K562 (cell line): ENCODE measurements around the gene HRAS. TPM values are rescaled to one million over a fixed set of nuclear protein-coding genes. Genes with fewer than 3 reads are reported as not detected.

ENCODE experiments used
- EHMT2 ChIP-seq: fragments of 450-650 bp; IDR thresholded peaks from 2 replicates; pipeline ENCODE4 v1.6.1; 2018; ENCODE audit warnings: antibody characterized with exemption
- FUS ChIP-seq: fragments of 200-400 bp; formaldehyde crosslinking; optimal IDR thresholded peaks from 2 replicates; pipeline ENCODE3; 2017; ENCODE audit warnings: low read depth, low read length
- HCFC1 ChIP-seq: IDR thresholded peaks from 2 replicates; pipeline ENCODE4 v1.6.1; 2012; ENCODE audit warnings: low read depth, low read length, improper control_type of control experiment
- HNRNPK ChIP-seq: fragments of 200-400 bp; formaldehyde crosslinking; IDR thresholded peaks from one replicate; pipeline ENCODE4 v1.6.1; 2018; ENCODE audit warnings: mild to moderate bottlenecking, low read depth, low read length; ENCODE audit not compliant: poor library complexity, severe bottlenecking
- LARP7 ChIP-seq: fragments of 450-650 bp; IDR thresholded peaks from 2 replicates; pipeline ENCODE4 v1.6.1; 2016
- RAD51 ChIP-seq: fragments of 450-650 bp; IDR thresholded peaks from 2 replicates; pipeline ENCODE4 v1.7.1; 2016; ENCODE audit warnings: low read depth, mild to moderate bottlenecking, borderline replicate concordance
- SREBF1 ChIP-seq: fragments of 150-350 bp; IDR thresholded peaks from 2 replicates; pipeline ENCODE4 v1.6.1; 2014; ENCODE audit warnings: antibody characterized with exemption, low read depth, low read length, borderline replicate concordance
- SREBF2 ChIP-seq: sonication (generic); formaldehyde crosslinking; IDR thresholded peaks from 2 replicates; pipeline ENCODE4 v1.4.0; 2020; ENCODE audit warnings: mild to moderate bottlenecking, missing genetic modification reagents
- ZC3H11A ChIP-seq: IDR thresholded peaks from 2 replicates; pipeline ENCODE4 v1.6.1; 2012; ENCODE audit warnings: low read depth, low read length, improper control_type of control experiment
- ZNF12 ChIP-seq: sonication (generic); formaldehyde crosslinking; IDR thresholded peaks from 2 replicates; pipeline ENCODE4 v1.4.0; 2020; ENCODE audit warnings: mild to moderate bottlenecking, missing genetic modification reagents
- polyA plus RNA-seq, 8 experiments: library from polyadenylated mRNA; depleted of rRNA in 4 of 8; stranded (reverse) in 5 of 8; unstranded in 3 of 8; fragments of >200 nt; fragmentation: Nextera tagmentation in 2 of 8; fragmentation: Illumina TruSeq in 1 of 8; extraction: Ambion mirVana in 2 of 8; extraction: Trizol in 1 of 8; gene quantifications; 2 replicates each; pipeline versions ENCODE4 v1.2.1 to v1.2.3, GENCODE V29; 2011 to 2014; ENCODE audit warnings: inconsistent platforms in 1 of 8, missing spikeins in 1 of 8
- total RNA-seq, 7 experiments: library from RNA; depleted of rRNA in 6 of 7; stranded (reverse); fragments of >200 nt in 6 of 7; fragmentation: Illumina TruSeq in 2 of 7; extraction: Trizol in 2 of 7; gene quantifications; 2 replicates each; pipeline versions ENCODE4 v1.2.1 to v1.2.3, GENCODE V29; 2011 to 2021; ENCODE audit warnings: low replicate concordance in 1 of 7
- TF ChIP-seq, protein P1 (sequence below): IDR thresholded peaks from 2 replicates; pipeline ENCODE4 v1.6.1; 2011; ENCODE audit warnings: borderline replicate concordance, low read depth, mild to moderate bottlenecking, moderate library complexity, low read length; ENCODE audit not compliant: insufficient read depth, poor library complexity, severe bottlenecking
- TF ChIP-seq, protein P2 (sequence below): fragments of 450-650 bp; formaldehyde crosslinking; IDR thresholded peaks from 2 replicates; pipeline ENCODE4 v1.4.0; 2020; ENCODE audit warnings: mild to moderate bottlenecking, moderate library complexity
- TF ChIP-seq, protein P3 (sequence below): fragments of 450-650 bp; formaldehyde crosslinking; IDR thresholded peaks from 2 replicates; pipeline ENCODE4 v1.4.0; 2020; ENCODE audit warnings: mild to moderate bottlenecking, moderate library complexity
- TF ChIP-seq, protein P4 (sequence below): sonication (generic); formaldehyde crosslinking; IDR thresholded peaks from 2 replicates; pipeline ENCODE4 v1.9.0; 2022; ENCODE audit warnings: mild to moderate bottlenecking, missing genetic modification reagents
- TF ChIP-seq, protein P5 (sequence below): fragments of 250-450 bp; sonication (Bioruptor Pico); IDR thresholded peaks from 2 replicates; pipeline ENCODE4 v1.4.0; 2020

The HRAS gene
- total and polyA plus RNA-seq, 9 of the 15 experiments (the other 6 are each of a cell fraction or from before 2014, with no cell fraction given), result 2.8 to 73.5 (median 29.6) TPM

DNA sequence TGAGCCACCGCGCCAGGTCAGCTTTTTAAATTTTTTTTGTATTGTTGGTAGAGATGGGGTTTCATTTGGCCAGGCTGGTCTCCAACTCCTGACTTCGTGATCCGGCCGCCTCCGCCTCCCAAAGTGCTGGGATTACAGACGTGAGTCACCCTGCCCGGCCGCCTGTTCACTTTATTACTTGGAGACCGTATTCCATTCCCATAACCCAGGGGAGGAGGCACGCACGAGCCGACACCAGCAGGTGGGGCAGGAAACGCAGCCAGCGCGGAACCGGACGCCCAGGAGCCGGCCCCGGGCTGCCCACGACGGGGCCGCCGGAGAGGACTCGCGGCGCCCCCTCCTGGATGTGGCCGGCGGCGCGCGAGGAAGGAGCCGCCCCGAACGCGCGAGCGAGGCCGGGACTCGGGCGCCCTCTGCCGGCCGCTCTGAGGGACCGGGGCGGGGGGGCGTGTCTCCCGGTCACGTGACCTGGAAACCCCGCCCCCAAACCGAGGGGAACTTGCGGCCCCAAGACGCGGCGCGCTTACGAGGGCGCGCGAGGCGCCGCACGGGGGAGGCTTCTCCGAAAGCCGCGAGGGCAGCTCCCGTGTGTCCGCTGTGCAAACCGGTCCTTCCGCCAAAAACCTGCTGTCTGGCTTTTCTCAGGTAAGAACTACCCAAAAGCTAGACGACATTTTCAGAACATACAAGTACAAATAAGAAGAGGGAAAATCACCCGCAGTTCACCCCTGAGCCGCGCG lies 16.7 kb downstream of the HRAS start (continued):
- TF ChIP-seq, protein P1, sequence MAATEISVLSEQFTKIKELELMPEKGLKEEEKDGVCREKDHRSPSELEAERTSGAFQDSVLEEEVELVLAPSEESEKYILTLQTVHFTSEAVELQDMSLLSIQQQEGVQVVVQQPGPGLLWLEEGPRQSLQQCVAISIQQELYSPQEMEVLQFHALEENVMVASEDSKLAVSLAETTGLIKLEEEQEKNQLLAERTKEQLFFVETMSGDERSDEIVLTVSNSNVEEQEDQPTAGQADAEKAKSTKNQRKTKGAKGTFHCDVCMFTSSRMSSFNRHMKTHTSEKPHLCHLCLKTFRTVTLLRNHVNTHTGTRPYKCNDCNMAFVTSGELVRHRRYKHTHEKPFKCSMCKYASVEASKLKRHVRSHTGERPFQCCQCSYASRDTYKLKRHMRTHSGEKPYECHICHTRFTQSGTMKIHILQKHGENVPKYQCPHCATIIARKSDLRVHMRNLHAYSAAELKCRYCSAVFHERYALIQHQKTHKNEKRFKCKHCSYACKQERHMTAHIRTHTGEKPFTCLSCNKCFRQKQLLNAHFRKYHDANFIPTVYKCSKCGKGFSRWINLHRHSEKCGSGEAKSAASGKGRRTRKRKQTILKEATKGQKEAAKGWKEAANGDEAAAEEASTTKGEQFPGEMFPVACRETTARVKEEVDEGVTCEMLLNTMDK, result peak; percentile 98
- TF ChIP-seq, protein P2, sequence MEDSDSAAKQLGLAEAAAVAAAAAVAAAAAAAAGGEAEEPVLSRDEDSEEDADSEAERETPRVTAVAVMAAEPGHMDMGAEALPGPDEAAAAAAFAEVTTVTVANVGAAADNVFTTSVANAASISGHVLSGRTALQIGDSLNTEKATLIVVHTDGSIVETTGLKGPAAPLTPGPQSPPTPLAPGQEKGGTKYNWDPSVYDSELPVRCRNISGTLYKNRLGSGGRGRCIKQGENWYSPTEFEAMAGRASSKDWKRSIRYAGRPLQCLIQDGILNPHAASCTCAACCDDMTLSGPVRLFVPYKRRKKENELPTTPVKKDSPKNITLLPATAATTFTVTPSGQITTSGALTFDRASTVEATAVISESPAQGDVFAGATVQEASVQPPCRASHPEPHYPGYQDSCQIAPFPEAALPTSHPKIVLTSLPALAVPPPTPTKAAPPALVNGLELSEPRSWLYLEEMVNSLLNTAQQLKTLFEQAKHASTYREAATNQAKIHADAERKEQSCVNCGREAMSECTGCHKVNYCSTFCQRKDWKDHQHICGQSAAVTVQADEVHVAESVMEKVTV (CRISPR knock-in tag), result peak; percentile 92
- TF ChIP-seq, protein P3, sequence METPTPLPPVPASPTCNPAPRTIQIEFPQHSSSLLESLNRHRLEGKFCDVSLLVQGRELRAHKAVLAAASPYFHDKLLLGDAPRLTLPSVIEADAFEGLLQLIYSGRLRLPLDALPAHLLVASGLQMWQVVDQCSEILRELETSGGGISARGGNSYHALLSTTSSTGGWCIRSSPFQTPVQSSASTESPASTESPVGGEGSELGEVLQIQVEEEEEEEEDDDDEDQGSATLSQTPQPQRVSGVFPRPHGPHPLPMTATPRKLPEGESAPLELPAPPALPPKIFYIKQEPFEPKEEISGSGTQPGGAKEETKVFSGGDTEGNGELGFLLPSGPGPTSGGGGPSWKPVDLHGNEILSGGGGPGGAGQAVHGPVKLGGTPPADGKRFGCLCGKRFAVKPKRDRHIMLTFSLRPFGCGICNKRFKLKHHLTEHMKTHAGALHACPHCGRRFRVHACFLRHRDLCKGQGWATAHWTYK (CRISPR knock-in tag), result peak; percentile 81; the same call in 1 of the 2 replicates
- TF ChIP-seq HNRNPK (no peak), HCFC1 (peak; percentile 58), ZNF12 (CRISPR knock-in tag) (0 out of 2 replicates have a peak, but pooled peaks have one; percentile 53), SREBF1 (0 out of 2 replicates have a peak, but pooled peaks have one; percentile 48), ZC3H11A (no peak), EHMT2 (no peak), FUS (peak; percentile 88), LARP7 (no peak), RAD51 (peak; percentile 98), SREBF2 (CRISPR knock-in tag) (peak; percentile 55; the same call in 1 of the 2 replicates)
- TF ChIP-seq, protein P4, sequence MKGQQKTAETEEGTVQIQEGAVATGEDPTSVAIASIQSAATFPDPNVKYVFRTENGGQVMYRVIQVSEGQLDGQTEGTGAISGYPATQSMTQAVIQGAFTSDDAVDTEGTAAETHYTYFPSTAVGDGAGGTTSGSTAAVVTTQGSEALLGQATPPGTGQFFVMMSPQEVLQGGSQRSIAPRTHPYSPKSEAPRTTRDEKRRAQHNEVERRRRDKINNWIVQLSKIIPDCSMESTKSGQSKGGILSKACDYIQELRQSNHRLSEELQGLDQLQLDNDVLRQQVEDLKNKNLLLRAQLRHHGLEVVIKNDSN (CRISPR knock-in tag), result peak; percentile 93
- TF ChIP-seq, protein P5, sequence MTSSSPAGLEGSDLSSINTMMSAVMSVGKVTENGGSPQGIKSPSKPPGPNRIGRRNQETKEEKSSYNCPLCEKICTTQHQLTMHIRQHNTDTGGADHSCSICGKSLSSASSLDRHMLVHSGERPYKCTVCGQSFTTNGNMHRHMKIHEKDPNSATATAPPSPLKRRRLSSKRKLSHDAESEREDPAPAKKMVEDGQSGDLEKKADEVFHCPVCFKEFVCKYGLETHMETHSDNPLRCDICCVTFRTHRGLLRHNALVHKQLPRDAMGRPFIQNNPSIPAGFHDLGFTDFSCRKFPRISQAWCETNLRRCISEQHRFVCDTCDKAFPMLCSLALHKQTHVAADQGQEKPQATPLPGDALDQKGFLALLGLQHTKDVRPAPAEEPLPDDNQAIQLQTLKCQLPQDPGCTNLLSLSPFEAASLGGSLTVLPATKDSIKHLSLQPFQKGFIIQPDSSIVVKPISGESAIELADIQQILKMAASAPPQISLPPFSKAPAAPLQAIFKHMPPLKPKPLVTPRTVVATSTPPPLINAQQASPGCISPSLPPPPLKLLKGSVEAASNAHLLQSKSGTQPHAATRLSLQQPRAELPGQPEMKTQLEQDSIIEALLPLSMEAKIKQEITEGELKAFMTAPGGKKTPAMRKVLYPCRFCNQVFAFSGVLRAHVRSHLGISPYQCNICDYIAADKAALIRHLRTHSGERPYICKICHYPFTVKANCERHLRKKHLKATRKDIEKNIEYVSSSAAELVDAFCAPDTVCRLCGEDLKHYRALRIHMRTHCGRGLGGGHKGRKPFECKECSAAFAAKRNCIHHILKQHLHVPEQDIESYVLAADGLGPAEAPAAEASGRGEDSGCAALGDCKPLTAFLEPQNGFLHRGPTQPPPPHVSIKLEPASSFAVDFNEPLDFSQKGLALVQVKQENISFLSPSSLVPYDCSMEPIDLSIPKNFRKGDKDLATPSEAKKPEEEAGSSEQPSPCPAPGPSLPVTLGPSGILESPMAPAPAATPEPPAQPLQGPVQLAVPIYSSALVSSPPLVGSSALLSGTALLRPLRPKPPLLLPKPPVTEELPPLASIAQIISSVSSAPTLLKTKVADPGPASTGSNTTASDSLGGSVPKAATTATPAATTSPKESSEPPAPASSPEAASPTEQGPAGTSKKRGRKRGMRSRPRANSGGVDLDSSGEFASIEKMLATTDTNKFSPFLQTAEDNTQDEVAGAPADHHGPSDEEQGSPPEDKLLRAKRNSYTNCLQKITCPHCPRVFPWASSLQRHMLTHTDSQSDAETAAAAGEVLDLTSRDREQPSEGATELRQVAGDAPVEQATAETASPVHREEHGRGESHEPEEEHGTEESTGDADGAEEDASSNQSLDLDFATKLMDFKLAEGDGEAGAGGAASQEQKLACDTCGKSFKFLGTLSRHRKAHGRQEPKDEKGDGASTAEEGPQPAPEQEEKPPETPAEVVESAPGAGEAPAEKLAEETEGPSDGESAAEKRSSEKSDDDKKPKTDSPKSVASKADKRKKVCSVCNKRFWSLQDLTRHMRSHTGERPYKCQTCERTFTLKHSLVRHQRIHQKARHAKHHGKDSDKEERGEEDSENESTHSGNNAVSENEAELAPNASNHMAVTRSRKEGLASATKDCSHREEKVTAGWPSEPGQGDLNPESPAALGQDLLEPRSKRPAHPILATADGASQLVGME (CRISPR knock-in tag), result peak; percentile 69; the same call in 1 of the 2 replicates
